Astrocyte of the cerebellum (primary cell): Measurements from ENCODE around the gene CTNNA3.

Source experiments
- DNase-seq: peaks from one replicate; pipeline ENCODE4 v3.0.0-alpha.2; 2011; ENCODE audit warnings: low read depth
- H3K4me3 ChIP-seq: 2 replicates; pipeline ENCODE4 v1.5.1; 2011; ENCODE audit warnings: mild to moderate bottlenecking, low read depth, low read length, moderate library complexity
- in situ Hi-C: cut with HindIII; loops from 2 replicates; pipeline ENCODE4 v1.10.0; 2017; ENCODE audit warnings: low sequenced_read_pairs
- TF ChIP-seq, protein P1 (sequence below): IDR thresholded peaks from 2 replicates; pipeline ENCODE4 v1.5.1; 2012; ENCODE audit warnings: low read length, low read depth, moderate library complexity, mild to moderate bottlenecking; ENCODE audit errors: missing control alignments

CTNNA3 gene

DNA sequence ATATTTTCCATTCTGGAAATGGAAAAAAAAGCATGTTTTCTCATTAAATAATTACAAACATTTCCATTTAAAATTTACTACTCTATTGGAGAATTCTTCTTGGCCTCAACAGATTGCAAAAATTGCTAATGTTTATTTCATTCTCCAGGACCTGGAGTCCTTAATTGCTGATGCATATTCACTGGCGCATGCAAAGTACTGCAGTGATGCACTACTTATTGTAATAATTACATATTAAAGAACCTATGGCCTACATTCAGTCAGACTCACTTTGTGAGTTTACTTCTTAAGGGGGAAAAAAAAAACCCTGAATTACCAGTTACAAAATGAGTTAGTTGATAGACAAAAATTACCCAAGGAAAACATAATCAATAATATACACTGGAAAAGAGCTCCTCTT lies 1161.1 kb downstream of the CTNNA3 start:
- TF ChIP-seq, protein P1, sequence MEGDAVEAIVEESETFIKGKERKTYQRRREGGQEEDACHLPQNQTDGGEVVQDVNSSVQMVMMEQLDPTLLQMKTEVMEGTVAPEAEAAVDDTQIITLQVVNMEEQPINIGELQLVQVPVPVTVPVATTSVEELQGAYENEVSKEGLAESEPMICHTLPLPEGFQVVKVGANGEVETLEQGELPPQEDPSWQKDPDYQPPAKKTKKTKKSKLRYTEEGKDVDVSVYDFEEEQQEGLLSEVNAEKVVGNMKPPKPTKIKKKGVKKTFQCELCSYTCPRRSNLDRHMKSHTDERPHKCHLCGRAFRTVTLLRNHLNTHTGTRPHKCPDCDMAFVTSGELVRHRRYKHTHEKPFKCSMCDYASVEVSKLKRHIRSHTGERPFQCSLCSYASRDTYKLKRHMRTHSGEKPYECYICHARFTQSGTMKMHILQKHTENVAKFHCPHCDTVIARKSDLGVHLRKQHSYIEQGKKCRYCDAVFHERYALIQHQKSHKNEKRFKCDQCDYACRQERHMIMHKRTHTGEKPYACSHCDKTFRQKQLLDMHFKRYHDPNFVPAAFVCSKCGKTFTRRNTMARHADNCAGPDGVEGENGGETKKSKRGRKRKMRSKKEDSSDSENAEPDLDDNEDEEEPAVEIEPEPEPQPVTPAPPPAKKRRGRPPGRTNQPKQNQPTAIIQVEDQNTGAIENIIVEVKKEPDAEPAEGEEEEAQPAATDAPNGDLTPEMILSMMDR: no peak
- DNase-seq: no peak
- in situ Hi-C loops: no loop called here
- no peak overlapping the region for H3K4me3 ChIP-seq

GRCh38 chr10:66521506-66521905 lies 1174.5 kb downstream of the CTNNA3 start:
- in situ Hi-C loops: no loop called here
- TF ChIP-seq, protein P1: no peak
- DNase-seq: peak; percentile 3
- H3K4me3 ChIP-seq: no peak overlapping the region

DNA sequence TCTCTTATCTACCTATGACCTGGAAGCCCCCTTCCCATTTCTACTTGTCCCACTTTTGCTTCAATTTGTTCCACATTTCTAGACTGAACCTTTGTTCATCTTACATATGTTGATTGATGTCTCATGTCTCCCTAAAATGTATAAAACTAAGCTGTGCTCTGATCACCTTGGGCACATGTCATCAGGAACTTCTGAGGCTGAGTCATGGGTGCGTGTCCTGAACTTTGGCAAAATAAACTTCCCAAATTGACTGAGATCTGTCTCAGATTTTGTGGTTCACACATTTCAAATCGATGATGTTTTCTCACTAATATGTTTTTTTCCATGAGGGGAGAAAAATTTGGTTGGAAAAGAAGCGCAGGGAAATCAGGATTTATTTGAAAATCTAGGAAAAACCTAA lies 1176.4 kb downstream of the CTNNA3 start:
- no peak for DNase-seq
- in situ Hi-C loops: no loop called here
- TF ChIP-seq, protein P1: no peak
- no peak overlapping the region for H3K4me3 ChIP-seq

GRCh38 chr10:66514666-66515065 lies 1181.3 kb downstream of the CTNNA3 start:
- H3K4me3 ChIP-seq: no peak overlapping the region
- no peak for DNase-seq
- in situ Hi-C loops: no loop called here
- TF ChIP-seq, protein P1: no peak

DNA sequence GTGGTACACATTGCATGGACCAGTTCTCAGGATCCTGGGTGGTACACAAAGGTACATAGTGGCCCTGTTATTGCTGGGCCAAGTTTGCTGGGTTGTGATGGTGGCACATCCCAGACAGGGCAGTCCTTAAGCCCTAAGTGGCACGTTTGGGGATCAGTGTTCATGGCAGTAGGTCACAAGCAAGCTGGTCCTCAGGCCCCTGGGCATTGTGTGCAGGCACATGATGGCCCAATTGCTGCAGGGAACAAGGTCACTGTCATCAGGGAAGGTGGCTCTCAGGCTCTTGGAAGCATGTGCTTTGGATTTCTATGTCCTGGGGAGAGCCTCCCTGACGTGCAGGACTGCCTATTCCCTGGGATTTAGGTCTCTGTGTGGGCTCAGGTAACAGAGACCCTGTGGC lies 1182.5 kb downstream of the CTNNA3 start:
- in situ Hi-C loops: no loop called here
- TF ChIP-seq, protein P1: no peak
- DNase-seq: no peak

GRCh38 chr10:66505003-66505657 lies 1190.9 kb downstream of the CTNNA3 start:
- no peak for DNase-seq
- H3K4me3 ChIP-seq: no peak overlapping the region
- TF ChIP-seq, protein P1: no peak
- in situ Hi-C loops: no loop called here

More for the DNA sequence above, 1182.5 kb downstream of the CTNNA3 start:
- no peak overlapping the region for H3K4me3 ChIP-seq
